ENCODE results near the gene PRR7.

The PRR7 gene

GRCh38 chr5:177438468-177438867, 8.1 kb upstream of the PRR7 start (continued):
- TF ChIP-seq ZSCAN5A (tag by site-specific recombination; IDR thresholded peaks at IDR 0.05) (no peak), PATZ1 (tag by site-specific recombination; IDR thresholded peaks at IDR 0.05) (no peak), ZNF24 (tag by site-specific recombination; IDR thresholded peaks at IDR 0.05) (no peak)

- ChIA-PET CTCF (interaction anchor here (0.6 to 3.8 kb wide), 5 partner anchors 16 to 62 kb away, joined by 3 to 15 read pairs (median 6); no protein-coding TSS in a partner anchor), POLR2A (interaction anchor here (1.3 to 4.1 kb wide), 2 partner anchors 12 to 13 kb away, joined by 6 to 35 read pairs; partner anchors contain the start of gene GRK6)
- Histone ChIP-seq H3K27ac (ENCODE audit: extremely low read depth, low read depth, low read length) (no peak overlapping the region), H3K9me3 (ENCODE audit: control insufficient read depth, insufficient read depth, low read depth, low read length) (no peaks in the 10 kb centered on the region), H3K4me3 (ENCODE audit: low read depth, low read length) (no peak overlapping the region), H3K4me1 (ENCODE audit: control insufficient read depth, insufficient read depth, low read length) (no peaks in the 10 kb centered on the region), H3K36me3 (ENCODE audit: control insufficient read depth in 2 of 2, insufficient read depth in 1 of 2, low read length in 2 of 2) (peaks cover 17 to 75% of the 10 kb centered on the region in 2 experiments)
- TF ChIP-seq ZNF600 (tag by site-specific recombination; IDR thresholded peaks at IDR 0.05) (no peak), ZNF596 (tag by site-specific recombination; IDR thresholded peaks at IDR 0.05) (no peak), ZNF148 (tag by site-specific recombination; IDR thresholded peaks at IDR 0.05; ENCODE audit: borderline replicate concordance) (no peak), ZNF560 (tag by site-specific recombination; IDR thresholded peaks at IDR 0.05; ENCODE audit: borderline replicate concordance) (no peak), SCRT2 (tag by site-specific recombination; IDR thresholded peaks at IDR 0.05) (no peak), ZNF639 (tag by site-specific recombination; IDR thresholded peaks at IDR 0.05) (0 out of 2 replicates have a peak, but pooled peaks have one; percentile 26), ZNF146 (tag by site-specific recombination; IDR thresholded peaks at IDR 0.05) (peak; percentile 99), ZNF792 (tag by site-specific recombination; IDR thresholded peaks at IDR 0.05) (no peak), SP7 (tag by site-specific recombination; IDR thresholded peaks at IDR 0.05) (0 out of 2 replicates have a peak, but pooled peaks have one; percentile 17), ZNF37A (tag by site-specific recombination; IDR thresholded peaks at IDR 0.05) (no peak), ZNF132 (tag by site-specific recombination; IDR thresholded peaks at IDR 0.05; ENCODE audit: borderline replicate concordance) (no peak), TCF7L2 (IDR thresholded peaks at IDR 0.05; ENCODE audit: borderline replicate concordance, low read depth, low read length) (no peak), ZNF629 (tag by site-specific recombination; IDR thresholded peaks at IDR 0.05) (peak; percentile 57), KLF8 (tag by site-specific recombination; IDR thresholded peaks at IDR 0.05) (0 out of 2 replicates have a peak, but pooled peaks have one; percentile 29), ZBTB17 (tag by site-specific recombination; IDR thresholded peaks at IDR 0.05) (peak; percentile 63), ZNF112 (tag by site-specific recombination; IDR thresholded peaks at IDR 0.05) (no peak), ZNF280D (tag by site-specific recombination; IDR thresholded peaks at IDR 0.05) (peak; percentile 91)
These were observed 7.0 kb upstream of the PRR7 start for GRCh38 chr5:177439518-177440053.
